Glutamatergic neuron (in vitro differentiated cells): ENCODE results near the gene LTB4R. TPM values are rescaled to one million over a fixed set of nuclear protein-coding genes. Genes with fewer than 3 reads are reported as not detected.

ENCODE experiments used
- DNase-seq: peaks from one replicate; pipeline ENCODE4 v3.0.0; 2022
- H3K27ac Mint-ChIP-seq: one replicate; pipeline ENCODE4 v1.8.0; 2020; ENCODE audit warnings: mild to moderate bottlenecking, mixed read lengths, inconsistent platforms; ENCODE audit not compliant: unreplicated experiment
- H3K27me3 Mint-ChIP-seq: one replicate; pipeline ENCODE4 v1.8.0; 2020; ENCODE audit warnings: mild to moderate bottlenecking, moderate library complexity, mixed read lengths, inconsistent platforms; ENCODE audit not compliant: unreplicated experiment
- H3K36me3 Mint-ChIP-seq: one replicate; pipeline ENCODE4 v1.8.0; 2020; ENCODE audit warnings: mild to moderate bottlenecking, mixed read lengths, inconsistent platforms; ENCODE audit not compliant: unreplicated experiment
- H3K4me1 Mint-ChIP-seq: one replicate; pipeline ENCODE4 v1.8.0; 2020; ENCODE audit warnings: mild to moderate bottlenecking, low read depth, mixed read lengths, inconsistent platforms; ENCODE audit not compliant: unreplicated experiment
- H3K4me3 Mint-ChIP-seq: one replicate; pipeline ENCODE4 v1.8.0; 2020; ENCODE audit warnings: mild to moderate bottlenecking, mixed read lengths, inconsistent platforms; ENCODE audit not compliant: unreplicated experiment
- H3K9me3 Mint-ChIP-seq: one replicate; pipeline ENCODE4 v1.8.0; 2020; ENCODE audit warnings: mild to moderate bottlenecking, moderate library complexity, mixed read lengths, inconsistent platforms; ENCODE audit not compliant: unreplicated experiment
- CTCF ChIP-seq: fragments of 200-600 bp; sonication (generic); IDR thresholded peaks from one replicate; pipeline ENCODE4 v1.5.0; 2021; ENCODE audit not compliant: partially characterized antibody, unreplicated experiment
- total RNA-seq: library from RNA; stranded (reverse); fragmentation: NEBNext Ultra II Directional; extraction: Animal tissue kit (Norgen Biotek cat#: 25700); gene quantifications from one replicate; pipeline ENCODE4 v1.2.1, GENCODE V29; 2021; ENCODE audit not compliant: unreplicated experiment

LTB4R gene
- total RNA-seq, 1 donor from 2014 or later: 7.1 TPM

GRCh38 chr14:24296341-24297157 is 14.8 kb upstream of the LTB4R start:
- H3K4me1 Mint-ChIP-seq: peaks cover 7% of the 10 kb centered on the region
- H3K27me3 Mint-ChIP-seq: peaks cover 9% of the 10 kb centered on the region
- no peak overlapping the region for H3K27ac Mint-ChIP-seq
- H3K4me3 Mint-ChIP-seq: no peak overlapping the region
- no peaks in the 10 kb centered on the region for H3K36me3 Mint-ChIP-seq
- DNase-seq: peak; percentile 67
- H3K9me3 Mint-ChIP-seq: peaks cover 11% of the 10 kb centered on the region
- TF ChIP-seq CTCF: peak; percentile 52

- peak overlapping the region; percentile 55 for H3K4me3 Mint-ChIP-seq
- peak; percentile 19 for TF ChIP-seq CTCF
- no peak for DNase-seq
- no peaks in the 10 kb centered on the region for H3K36me3 Mint-ChIP-seq
- H3K4me1 Mint-ChIP-seq: peaks cover 7% of the 10 kb centered on the region
- peaks cover 9% of the 10 kb centered on the region for H3K27me3 Mint-ChIP-seq
- H3K9me3 Mint-ChIP-seq: peaks cover 11% of the 10 kb centered on the region
- H3K27ac Mint-ChIP-seq: no peak overlapping the region
Observed at GRCh38 chr14:24297190-24297964, 13.9 kb upstream of the LTB4R start.

GRCh38 chr14:24298892-24299254 is 12.4 kb upstream of the LTB4R start:
- no peak for DNase-seq
- TF ChIP-seq CTCF: no peak
- Mint-ChIP-seq H3K36me3 (no peaks in the 10 kb centered on the region), H3K4me1 (peaks cover 7% of the 10 kb centered on the region), H3K4me3 (peak overlapping the region; percentile 94), H3K27ac (peak overlapping the region; percentile 65), H3K9me3 (peaks cover 11% of the 10 kb centered on the region), H3K27me3 (peaks cover 9% of the 10 kb centered on the region)

- Mint-ChIP-seq H3K4me1 (peaks cover 7% of the 10 kb centered on the region), H3K4me3 (peak within 1 kb of the TSS; percentile 94), H3K36me3 (no peaks in the 10 kb centered on the region), H3K9me3 (peaks cover 11% of the 10 kb centered on the region), H3K27ac (peak within 1 kb of the TSS; percentile 83), H3K27me3 (peaks cover 11% of the 10 kb centered on the region)
- no peak for TF ChIP-seq CTCF
- peak; percentile 93 for DNase-seq
Observed at GRCh38 chr14:24299255-24300191, 11.8 kb upstream of the LTB4R start, which contains the start of the genes DHRS1 and NOP9. Gene DHRS1 (minus strand): TSS chr14:24299780. CDS start chr14:24299106, 674 bp downstream. Gene NOP9 (plus strand): TSS chr14:24299850. CDS start chr14:24299955, 105 bp downstream.
